Mesenchymal stem cell (in vitro differentiated cells and primary cell): Measurements from ENCODE around the gene MPP2.

ENCODE experiments used
- DNase-seq: peaks from one replicate; pipeline ENCODE4 v3.0.0-alpha.2; 2013
- H2AFZ ChIP-seq: one replicate; pipeline ENCODE4 v1.6.1; 2013; ENCODE audit warnings: low read depth, mild to moderate bottlenecking, control low read depth, inconsistent platforms, low read length, moderate library complexity
- H2AK5ac ChIP-seq: 2 replicates; pipeline ENCODE4 v1.6.1; 2013; ENCODE audit warnings: low read length, moderate library complexity, mild to moderate bottlenecking, inconsistent platforms; ENCODE audit not compliant: severe bottlenecking
- H2BK120ac ChIP-seq: one replicate; pipeline ENCODE4 v1.6.1; 2013; ENCODE audit warnings: low read depth, mild to moderate bottlenecking, inconsistent platforms, low read length, moderate library complexity
- H2BK12ac ChIP-seq, 2 experiments: one replicate each; pipeline ENCODE4 v1.6.1; 2013; ENCODE audit warnings: inconsistent platforms in 2 of 2, low read length in 2 of 2, mild to moderate bottlenecking in 2 of 2, moderate library complexity in 2 of 2, control low read depth in 1 of 2
- H2BK15ac ChIP-seq: one replicate; pipeline ENCODE4 v1.6.1; 2013; ENCODE audit warnings: mild to moderate bottlenecking, low read depth, inconsistent platforms; ENCODE audit not compliant: poor library complexity, severe bottlenecking
- H2BK5ac ChIP-seq: 2 replicates; pipeline ENCODE4 v1.6.1; 2013; ENCODE audit warnings: low read depth, mild to moderate bottlenecking, low read length, control low read depth, inconsistent platforms; ENCODE audit not compliant: poor library complexity, severe bottlenecking
- H3K14ac ChIP-seq, 2 experiments: one replicate each; pipeline ENCODE4 v1.6.1; 2013; ENCODE audit warnings: inconsistent platforms in 2 of 2, low read length in 2 of 2, control low read depth in 1 of 2, mild to moderate bottlenecking in 1 of 2, moderate library complexity in 1 of 2
- H3K18ac ChIP-seq, 2 experiments: one replicate each; pipeline ENCODE4 v1.6.1; 2013; ENCODE audit warnings: inconsistent platforms in 2 of 2, low read length in 2 of 2, control low read depth in 1 of 2, low read depth in 1 of 2, mild to moderate bottlenecking in 1 of 2
- H3K23ac ChIP-seq, 2 experiments: one replicate each; pipeline ENCODE4 v1.6.1; 2013; ENCODE audit warnings: inconsistent platforms in 2 of 2, low read length in 2 of 2, mild to moderate bottlenecking in 2 of 2, moderate library complexity in 2 of 2, control low read depth in 1 of 2
- H3K27ac ChIP-seq: 2 replicates; pipeline ENCODE4 v1.5.1; 2013; ENCODE audit warnings: mild to moderate bottlenecking, moderate library complexity, low read length, control low read depth, inconsistent platforms; ENCODE audit not compliant: poor library complexity, severe bottlenecking
- H3K27me3 ChIP-seq, 2 experiments: 2 replicates each; pipeline versions ENCODE4 v1.6.1 to v1.7.0; 2013; ENCODE audit warnings: low read length in 2 of 2, mild to moderate bottlenecking in 2 of 2, moderate library complexity in 2 of 2, control low read depth in 1 of 2, inconsistent platforms in 1 of 2; ENCODE audit not compliant: control insufficient read depth in 1 of 2, insufficient read depth in 1 of 2
- H3K36me3 ChIP-seq, 2 experiments: 2 replicates each; pipeline versions ENCODE4 v1.6.1 to v1.7.0; 2013; ENCODE audit warnings: low read length in 2 of 2, control low read depth in 1 of 2, inconsistent platforms in 1 of 2, low read depth in 1 of 2, mild to moderate bottlenecking in 1 of 2; ENCODE audit not compliant: insufficient read depth in 2 of 2, control insufficient read depth in 1 of 2
- H3K4ac ChIP-seq, 2 experiments: one replicate each; pipeline ENCODE4 v1.6.1; 2013; ENCODE audit warnings: inconsistent platforms in 2 of 2, low read length in 2 of 2, mild to moderate bottlenecking in 2 of 2, moderate library complexity in 2 of 2, control low read depth in 1 of 2, low read depth in 1 of 2
- H3K4me1 ChIP-seq: 2 replicates; pipeline ENCODE4 v1.6.1; 2013; ENCODE audit warnings: low read depth, low read length, control low read depth; ENCODE audit not compliant: control insufficient read depth, insufficient read depth
- H3K4me2 ChIP-seq: 2 replicates; pipeline ENCODE4 v1.6.1; 2013; ENCODE audit warnings: low read length, mild to moderate bottlenecking, inconsistent platforms; ENCODE audit not compliant: poor library complexity, severe bottlenecking
- H3K4me3 ChIP-seq, 2 experiments: 2 replicates each; pipeline versions ENCODE4 v1.5.1 to v1.7.0; 2013; ENCODE audit warnings: low read length in 2 of 2, mild to moderate bottlenecking in 2 of 2, control low read depth in 1 of 2, low read depth in 1 of 2; ENCODE audit not compliant: insufficient read depth in 1 of 2
- H3K79me1 ChIP-seq: replicated peaks from 2 replicates; pipeline ENCODE4 v1.6.1; 2013; ENCODE audit warnings: mild to moderate bottlenecking, control low read depth, low read length, inconsistent platforms; ENCODE audit not compliant: poor library complexity, severe bottlenecking
- H3K9ac ChIP-seq: 2 replicates; pipeline ENCODE4 v1.7.0; 2013; ENCODE audit warnings: mild to moderate bottlenecking, low read length, moderate library complexity
- H3K9me3 ChIP-seq: 2 replicates; pipeline ENCODE4 v1.7.0; 2013; ENCODE audit warnings: mild to moderate bottlenecking, low read length; ENCODE audit not compliant: control insufficient read depth
- H4K8ac ChIP-seq: one replicate; pipeline ENCODE4 v1.6.1; 2013; ENCODE audit warnings: inconsistent platforms, mild to moderate bottlenecking, low read length, moderate library complexity
- H4K91ac ChIP-seq: one replicate; pipeline ENCODE4 v1.6.1; 2013; ENCODE audit warnings: mild to moderate bottlenecking, low read length, inconsistent platforms
- WGBS: methylation state at CpG from one replicate; pipeline ENCODE4 v1.1.7; 2013; ENCODE audit warnings: mixed read lengths; 5-methylcytosine and 5-hydroxymethylcytosine counted together

Gene MPP2

GRCh38 chr17:43830510-43831140 is 76.7 kb downstream of the MPP2 start:
- Histone ChIP-seq H3K4me1 (peaks cover 14% of the 10 kb centered on the region), H2BK120ac (no peak overlapping the region), H3K4me2 (no peak overlapping the region), H2AK5ac (no peak overlapping the region), H3K9ac (no peak overlapping the region), H3K4me3 (no peak overlapping the region), H2BK12ac (no peak overlapping the region), H2BK5ac (no peak overlapping the region), H3K27ac (no peak overlapping the region), H2BK15ac (no peak overlapping the region), H3K4ac (no peak overlapping the region), H3K27me3 (no peaks in the 10 kb centered on the region), H3K36me3 (peaks cover 43 to 53% of the 10 kb centered on the region in 2 experiments), H2AFZ (no peak overlapping the region), H3K23ac (no peak overlapping the region), H3K9me3 (no peaks in the 10 kb centered on the region), H3K18ac (no peak overlapping the region), H4K8ac (no peak overlapping the region), H3K79me1 (peaks cover 3% of the 10 kb centered on the region), H3K14ac (no peak overlapping the region), H4K91ac (no peak overlapping the region)
- no peak for DNase-seq
- WGBS = 94% methylated on average over 7 of the region's 7 CpGs

GRCh38 chr17:43829738-43830137 is 77.6 kb downstream of the MPP2 start:
- Histone ChIP-seq H3K4me2 (no peak overlapping the region), H3K9me3 (no peaks in the 10 kb centered on the region), H3K14ac (no peak overlapping the region), H2AFZ (no peak overlapping the region), H3K4me3 (no peak overlapping the region), H3K18ac (no peak overlapping the region), H3K27me3 (no peaks in the 10 kb centered on the region), H3K36me3 (peaks cover 50 to 62% of the 10 kb centered on the region in 2 experiments), H2BK15ac (no peak overlapping the region), H3K4ac (no peak overlapping the region), H3K23ac (no peak overlapping the region), H2AK5ac (no peak overlapping the region), H4K8ac (no peak overlapping the region), H2BK120ac (no peak overlapping the region), H2BK12ac (no peak overlapping the region), H2BK5ac (no peak overlapping the region), H3K4me1 (peaks cover 14% of the 10 kb centered on the region), H4K91ac (no peak overlapping the region), H3K27ac (no peak overlapping the region), H3K79me1 (peaks cover 6% of the 10 kb centered on the region), H3K9ac (no peak overlapping the region)
- no peak for DNase-seq
- 99% methylated on average over 14 of the region's 14 CpGs for WGBS

GRCh38 chr17:43827596-43827995 is 79.7 kb downstream of the MPP2 start:
- Histone ChIP-seq H2AFZ (no peak overlapping the region), H3K4me3 (no peak overlapping the region), H2BK120ac (no peak overlapping the region), H3K79me1 (peaks cover 8% of the 10 kb centered on the region), H4K8ac (no peak overlapping the region), H2BK12ac (no peak overlapping the region), H3K4ac (no peak overlapping the region), H2BK15ac (no peak overlapping the region), H3K27me3 (no peaks in the 10 kb centered on the region), H3K27ac (no peak overlapping the region), H3K4me2 (no peak overlapping the region), H3K14ac (no peak overlapping the region), H3K9ac (no peak overlapping the region), H3K36me3 (peaks cover 60 to 76% of the 10 kb centered on the region in 2 experiments), H3K18ac (no peak overlapping the region), H4K91ac (no peak overlapping the region), H2BK5ac (no peak overlapping the region), H3K9me3 (no peaks in the 10 kb centered on the region), H2AK5ac (no peak overlapping the region), H3K23ac (no peak overlapping the region), H3K4me1 (peaks cover 9% of the 10 kb centered on the region)
- WGBS = 93% methylated on average over 9 of the region's 9 CpGs
- DNase-seq = no peak

GRCh38 chr17:43826206-43826605 is 81.1 kb downstream of the MPP2 start:
- H3K27me3 ChIP-seq = no peaks in the 10 kb centered on the region
- H4K91ac ChIP-seq = no peak overlapping the region
- H4K8ac ChIP-seq = no peak overlapping the region
- no peak for DNase-seq
- H3K36me3 ChIP-seq = peaks cover 57 to 86% of the 10 kb centered on the region in 2 experiments
- no peaks in the 10 kb centered on the region for H3K9me3 ChIP-seq
- H2BK5ac ChIP-seq = no peak overlapping the region
- no peak overlapping the region for H2BK15ac ChIP-seq
- H3K4me3 ChIP-seq = no peak overlapping the region
- WGBS = 88% methylated on average over 6 of the region's 7 CpGs
- H3K27ac ChIP-seq = no peak overlapping the region
- H2AK5ac ChIP-seq = no peak overlapping the region
- H2BK120ac ChIP-seq = no peak overlapping the region
- peaks cover 4% of the 10 kb centered on the region for H3K79me1 ChIP-seq
- H2AFZ ChIP-seq = no peak overlapping the region
- no peak overlapping the region for H2BK12ac ChIP-seq
- no peak overlapping the region for H3K18ac ChIP-seq
- H3K4ac ChIP-seq = no peak overlapping the region
- H3K23ac ChIP-seq = no peak overlapping the region
- H3K9ac ChIP-seq = no peak overlapping the region
- no peak overlapping the region for H3K14ac ChIP-seq
- H3K4me1 ChIP-seq = no peaks in the 10 kb centered on the region
- H3K4me2 ChIP-seq = no peak overlapping the region
